DMS79 (cell line): ENCODE results near the gene SIX2.
"Not testable (repeated sequence)": the region's sequence is repeated elsewhere in the genome, so short reads cannot be mapped to it uniquely, and the experiment has no call there.

Experiments used
- DNase-seq: peaks from one replicate; lab custom pipeline; 2025; lab: John Stamatoyannopoulos, UW

Gene SIX2

GRCh38 chr2:45009303-45009927 is at the start of gene SIX2:
TSS of gene SIX2 (minus strand) at chr2:45009452. CDS start at chr2:45009110, 342 bp downstream.
- DNase-seq = peak; percentile 95

GRCh38 chr2:45055162-45055605 is 45.9 kb upstream of the SIX2 start:
- no peak for DNase-seq

- DNase-seq = no peak
Measured at GRCh38 chr2:45053966-45054365, 44.7 kb upstream of the SIX2 start.

GRCh38 chr2:45052388-45052928 is 43.2 kb upstream of the SIX2 start:
- no peak for DNase-seq

- no peak for DNase-seq
Measured at GRCh38 chr2:45049569-45050336, 40.5 kb upstream of the SIX2 start.

GRCh38 chr2:45047301-45047700 is 38.0 kb upstream of the SIX2 start:
- no peak for DNase-seq

GRCh38 chr2:45046786-45047185 is 37.5 kb upstream of the SIX2 start:
- DNase-seq = no peak

- no peak for DNase-seq
Measured at GRCh38 chr2:45045706-45046105, 36.5 kb upstream of the SIX2 start.

GRCh38 chr2:45044916-45045315 is 35.7 kb upstream of the SIX2 start:
- no peak for DNase-seq

GRCh38 chr2:45043174-45043573 is 33.9 kb upstream of the SIX2 start:
- no peak for DNase-seq

- DNase-seq = peak; percentile 30
Measured at GRCh38 chr2:45042401-45042800, 33.1 kb upstream of the SIX2 start.

GRCh38 chr2:45040786-45041185 is 31.5 kb upstream of the SIX2 start:
- peak; percentile 49 for DNase-seq

- not testable (repeated sequence) for DNase-seq
Measured at GRCh38 chr2:45039804-45040203, 30.6 kb upstream of the SIX2 start.

GRCh38 chr2:45038861-45039260 is 29.6 kb upstream of the SIX2 start:
- not testable (repeated sequence) for DNase-seq

GRCh38 chr2:45033302-45033701 is 24.1 kb upstream of the SIX2 start:
- no peak for DNase-seq

- DNase-seq = no peak
Measured at GRCh38 chr2:45031028-45031427, 21.8 kb upstream of the SIX2 start.

- DNase-seq = no peak
Measured at GRCh38 chr2:45030553-45030952, 21.3 kb upstream of the SIX2 start.

GRCh38 chr2:45029215-45029614 is 20.0 kb upstream of the SIX2 start:
- DNase-seq = peak; percentile 54

GRCh38 chr2:45028276-45028675 is 19.0 kb upstream of the SIX2 start:
- no peak for DNase-seq

GRCh38 chr2:45026924-45027450 is 17.7 kb upstream of the SIX2 start:
- no peak for DNase-seq

GRCh38 chr2:45024600-45025291 is 15.5 kb upstream of the SIX2 start:
- no peak for DNase-seq

GRCh38 chr2:45024097-45024496 is 14.8 kb upstream of the SIX2 start:
- no peak for DNase-seq
